ENCODE results near the gene IL9R. TPM values are rescaled to one million over a fixed set of nuclear protein-coding genes. Genes with fewer than 3 reads are reported as not detected.

IL9R gene
- total and polyA plus RNA-seq, 2 of the 4 experiments (the other 2 are of a cell fraction), result 0.05 TPM; not detected in 1

GRCh38 chrX:155959018-155959587 lies 38.4 kb upstream of the IL9R start:
- no peaks in the 10 kb centered on the region for H3K4me1 ChIP-seq (ENCODE audit: control insufficient read depth, insufficient read depth, low read length)
- H2BK120ac ChIP-seq (ENCODE audit: low read depth, low read length), result no peak overlapping the region
- H3K23ac ChIP-seq (ENCODE audit: low read depth, low read length), result no peak overlapping the region
- H3K36me3 ChIP-seq (ENCODE audit: control insufficient read depth, insufficient read depth, low read length), result no peaks in the 10 kb centered on the region
- H3K9ac ChIP-seq (ENCODE audit: low read depth, low read length), result no peak overlapping the region
- TF ChIP-seq RCOR1 (IDR thresholded peaks at IDR 0.05; ENCODE audit: insufficient replicate concordance, low read length), result no peak
- TF ChIP-seq POLR2A (IDR thresholded peaks at IDR 0.05; ENCODE audit: low read depth, low read length), result no peak
- no peak for TF ChIP-seq FOS (IDR thresholded peaks at IDR 0.05; ENCODE audit: low read depth, low read length)
- no peak for TF ChIP-seq NFE2L2 (IDR thresholded peaks at IDR 0.05; ENCODE audit: low read depth, low read length)
- TF ChIP-seq RAD21 (IDR thresholded peaks at IDR 0.05; ENCODE audit: low read length), result no peak
- no peak for TF ChIP-seq CEBPB (IDR thresholded peaks at IDR 0.05; ENCODE audit: low read depth, low read length)
- TF ChIP-seq ELK1 (IDR thresholded peaks at IDR 0.05; ENCODE audit: borderline replicate concordance, low read depth, low read length), result no peak
- TF ChIP-seq RFX5 (IDR thresholded peaks at IDR 0.05; ENCODE audit: low read depth, low read length), result no peak
- no peak for TF ChIP-seq USF2 (IDR thresholded peaks at IDR 0.05; ENCODE audit: low read depth, low read length)
- no peak for TF ChIP-seq MXI1 (IDR thresholded peaks at IDR 0.05; ENCODE audit: borderline replicate concordance, low read depth, low read length)
- TF ChIP-seq SMC3 (IDR thresholded peaks at IDR 0.05; ENCODE audit: low read depth, low read length), result no peak
- no peak for TF ChIP-seq BHLHE40 (IDR thresholded peaks at IDR 0.05; ENCODE audit: low read depth, low read length)
- TF ChIP-seq CHD1 (IDR thresholded peaks at IDR 0.05; ENCODE audit: low read depth, low read length), result no peak
- no peak for TF ChIP-seq CTCF (conservative IDR thresholded peaks at IDR 0.05; ENCODE audit: low read depth, low read length)
- no peak for TF ChIP-seq MAFK (IDR thresholded peaks at IDR 0.05; ENCODE audit: low read depth, low read length)
- no peak for TF ChIP-seq MAZ (IDR thresholded peaks at IDR 0.05; ENCODE audit: borderline replicate concordance, low read depth, low read length)
- no peak overlapping the region for H3K56ac ChIP-seq (ENCODE audit: extremely low read depth, insufficient read depth, low read length)
- BruUV-seq (replicated peaks), result no TSS peak
- H2BK20ac ChIP-seq (ENCODE audit: low read depth, low read length), result no peak overlapping the region
- no peak overlapping the region for H3K4me2 ChIP-seq (ENCODE audit: low read depth, low read length)
- no peak overlapping the region for H2AK9ac ChIP-seq (replicated peaks; ENCODE audit: low read depth, low read length, poor library complexity)
- in situ Hi-C loops (cut with MboI; ENCODE audit: low sequenced_read_pairs) (no loop called here), dilution Hi-C loops (cut with HindIII; ENCODE audit: low sequenced_read_pairs, unreplicated experiment) (no loop called here), intact Hi-C loops (cut with micrococcal nuclease) (no loop called here)
- no peak overlapping the region for H3K27ac ChIP-seq (ENCODE audit: insufficient read depth, low read length)
- H3K79me1 ChIP-seq (ENCODE audit: low read depth in 1 of 2, low read length in 2 of 2), result no peaks in the 10 kb centered on the region
- no peak overlapping the region for H2BK15ac ChIP-seq (ENCODE audit: low read depth, low read length)
- ChIA-PET CTCF (no interaction called here), POLR2A (ENCODE audit: unreplicated experiment) (no interaction called here)
- H4K8ac ChIP-seq (ENCODE audit: low read depth in 2 of 2, low read length in 2 of 2), result no peak overlapping the region
- no CpG with 5 or more reads among the region's 5 CpGs for WGBS, 2 experiments (ENCODE audit: extremely low coverage in 2 of 2, insufficient read length in 1 of 2)
- no peak overlapping the region for H3K4me3 ChIP-seq (ENCODE audit: insufficient read depth, low read depth, low read length)
- no peak overlapping the region for H4K5ac ChIP-seq (ENCODE audit: low read depth, low read length)
- H4K20me1 ChIP-seq (ENCODE audit: insufficient read depth, low read length), result no peaks in the 10 kb centered on the region
- no peak overlapping the region for H3K18ac ChIP-seq (ENCODE audit: low read depth, low read length)
- ATAC-seq (ENCODE audit: low read depth) (no peak), DNase-seq (no peak)
- no peak overlapping the region for H2AFZ ChIP-seq (replicated peaks; ENCODE audit: low read length, poor library complexity)
- no peak overlapping the region for H4K91ac ChIP-seq (ENCODE audit: insufficient read depth, low read depth, low read length)
- no peaks in the 10 kb centered on the region for H3K9me1 ChIP-seq (ENCODE audit: insufficient read depth, low read length)
- H3K14ac ChIP-seq (replicated peaks; ENCODE audit: low read depth, low read length), result no peak overlapping the region
- no peak overlapping the region for H3K4ac ChIP-seq (ENCODE audit: low read depth, low read length)
- H3K27me3 ChIP-seq (ENCODE audit: control insufficient read depth, insufficient read depth, low read length), result no peaks in the 10 kb centered on the region
- no peak overlapping the region for H2BK5ac ChIP-seq (ENCODE audit: low read depth, low read length, poor library complexity, severe bottlenecking)
- no peaks in the 10 kb centered on the region; the same call in 1 of the 2 replicates for H3K9me3 ChIP-seq (ENCODE audit: control insufficient read depth, insufficient read depth, low read length)
- no peak overlapping the region for H2AK5ac ChIP-seq (ENCODE audit: low read depth, low read length)
